Measurements from ENCODE around the gene RCAN2.

RCAN2 gene

DNA sequence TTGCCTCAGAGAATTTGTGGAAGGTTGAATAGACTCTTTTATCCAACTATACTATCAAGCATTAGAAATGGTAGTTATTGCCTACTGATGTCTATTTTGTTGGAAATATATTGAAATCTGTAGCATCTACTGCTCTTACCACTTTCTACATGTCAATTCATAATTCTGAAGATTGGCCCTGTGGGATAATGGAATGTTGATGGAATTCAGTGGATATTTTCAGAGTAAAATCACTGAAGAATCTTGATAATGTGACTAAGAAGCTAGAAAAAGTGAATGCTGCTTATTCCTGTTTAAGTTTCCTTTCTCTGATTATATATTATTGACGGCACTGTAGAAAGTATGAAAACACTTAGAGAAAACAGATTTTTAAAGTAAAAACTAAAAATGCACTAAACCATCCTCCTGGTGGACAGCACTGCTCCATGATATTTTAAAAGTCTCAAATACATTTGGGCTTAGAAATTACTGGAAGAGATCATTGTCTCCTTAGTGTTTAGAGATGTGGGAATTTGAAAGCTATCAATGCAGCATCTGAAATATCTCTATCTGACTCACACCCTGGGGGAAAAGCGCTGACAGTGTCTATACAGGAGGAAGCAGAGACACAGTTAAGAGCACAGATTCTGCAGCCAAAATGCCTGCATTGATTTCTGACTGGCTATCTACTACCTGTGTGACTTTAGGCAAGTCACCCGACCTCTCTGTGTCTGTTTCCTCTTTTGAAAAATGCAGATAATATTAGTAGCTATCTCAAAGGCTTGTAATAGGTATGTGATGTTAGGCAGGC is 37.9 kb upstream of the RCAN2 start:
- Histone ChIP-seq H4K8ac (ENCODE audit: low read depth, low read length) (no peak overlapping the region), H3K9ac (ENCODE audit: low read depth, low read length, poor library complexity) (no peak overlapping the region), H2AFZ (ENCODE audit: low read length) (no peak overlapping the region), H2BK120ac (ENCODE audit: low read depth, low read length) (no peak overlapping the region), H3K18ac (ENCODE audit: low read length) (no peak overlapping the region), H3K4me3 (ENCODE audit: low read length in 2 of 2) (no peak overlapping the region), H3K27me3 (ENCODE audit: control insufficient read depth in 3 of 3, insufficient read depth in 3 of 3, low read depth in 1 of 3, low read length in 3 of 3) (no peaks in the 10 kb centered on the region), H2AK5ac (ENCODE audit: low read depth, low read length) (no peak overlapping the region), H3K79me1 (ENCODE audit: low read depth, low read length) (no peaks in the 10 kb centered on the region), H3K4ac (ENCODE audit: low read length) (no peak overlapping the region), H2BK5ac (ENCODE audit: low read length) (no peak overlapping the region), H3K27ac (replicated peaks; ENCODE audit: low read length) (no peak overlapping the region), H4K91ac (ENCODE audit: low read depth, low read length, poor library complexity) (no peak overlapping the region), H3K9me3 (replicated peaks in 1 of 2; ENCODE audit: control insufficient read depth in 2 of 2, insufficient read depth in 1 of 2, low read depth in 1 of 2, low read length in 2 of 2) (no peaks in the 10 kb centered on the region), H3K4me1 (ENCODE audit: control insufficient read depth in 2 of 2, insufficient read depth in 1 of 2, low read depth in 1 of 2, low read length in 2 of 2) (no peaks in the 10 kb centered on the region), H3K36me3 (replicated peaks in 1 of 2; ENCODE audit: control insufficient read depth in 2 of 2, insufficient read depth in 2 of 2, low read length in 2 of 2) (no peaks in the 10 kb centered on the region), H3K14ac (ENCODE audit: low read length) (no peak overlapping the region), H2BK15ac (ENCODE audit: low read length) (no peak overlapping the region), H2BK12ac (ENCODE audit: low read length) (no peak overlapping the region), H3K4me2 (ENCODE audit: insufficient read depth, low read length, poor library complexity, severe bottlenecking) (no peak overlapping the region), H3K23ac (ENCODE audit: low read depth, low read length, poor library complexity) (no peak overlapping the region)
- no peak for DNase-seq (ENCODE audit: low spot score)
- WGBS, 2 donors (ENCODE audit: extremely low coverage in 2 of 2, insufficient read length in 2 of 2, insufficient replicate concordance in 1 of 2), result no CpG with 5 or more reads among the region's 3 CpGs

DNA sequence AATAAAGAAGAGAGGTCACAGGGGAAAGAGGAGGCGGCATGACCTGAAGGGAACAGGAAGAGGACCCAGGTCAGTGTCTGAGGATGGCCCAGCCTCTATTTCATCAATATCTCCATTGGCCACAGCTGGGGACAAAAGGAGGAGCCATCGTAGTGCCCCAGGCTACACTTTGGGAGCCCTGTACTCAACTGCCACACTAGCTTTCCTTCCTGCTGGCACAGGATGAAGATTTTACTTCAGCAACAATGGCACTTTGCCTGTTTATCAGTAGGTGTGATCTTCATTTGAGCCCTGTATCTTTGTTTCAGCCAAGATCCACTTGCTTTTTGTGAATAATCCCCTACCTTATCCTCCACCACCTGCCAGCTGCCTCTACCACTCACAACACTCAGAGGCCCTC is 35.4 kb upstream of the RCAN2 start:
- no peak overlapping the region for H3K23ac ChIP-seq (ENCODE audit: low read depth, low read length, poor library complexity)
- DNase-seq (ENCODE audit: low spot score), result no peak
- WGBS, 2 donors (ENCODE audit: extremely low coverage in 2 of 2, insufficient read length in 2 of 2, insufficient replicate concordance in 1 of 2), result no CpG with 5 or more reads among the region's 2 CpGs

DNA sequence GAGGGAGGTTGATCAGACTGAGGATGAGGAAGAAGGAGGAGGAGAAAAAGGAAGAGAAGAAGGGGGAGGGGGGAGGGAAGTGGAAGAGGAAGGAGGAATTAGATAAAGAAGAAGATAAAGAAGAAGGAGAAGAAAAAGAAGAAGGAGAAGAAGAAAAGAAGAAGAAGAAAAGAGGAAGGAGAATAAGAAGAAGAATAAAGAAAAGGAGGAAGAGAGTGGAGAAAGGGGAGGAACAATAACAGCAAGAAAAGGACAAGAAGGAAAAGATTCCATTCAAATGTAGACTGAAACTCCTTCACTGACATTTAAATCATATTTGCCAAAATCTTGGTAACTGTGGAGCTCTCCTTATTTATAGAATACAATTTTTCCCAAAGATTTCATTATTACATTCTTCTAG is 34.3 kb upstream of the RCAN2 start:
- Histone ChIP-seq H3K18ac (ENCODE audit: low read length) (no peak overlapping the region), H3K9me3 (replicated peaks in 1 of 2; ENCODE audit: control insufficient read depth in 2 of 2, insufficient read depth in 1 of 2, low read depth in 1 of 2, low read length in 2 of 2) (no peaks in the 10 kb centered on the region), H2BK5ac (ENCODE audit: low read length) (no peak overlapping the region), H3K4me2 (ENCODE audit: insufficient read depth, low read length, poor library complexity, severe bottlenecking) (no peak overlapping the region), H2BK15ac (ENCODE audit: low read length) (no peak overlapping the region), H3K14ac (ENCODE audit: low read length) (no peak overlapping the region), H3K27ac (replicated peaks; ENCODE audit: low read length) (no peak overlapping the region), H4K8ac (ENCODE audit: low read depth, low read length) (no peak overlapping the region), H3K36me3 (replicated peaks in 1 of 2; ENCODE audit: control insufficient read depth in 2 of 2, insufficient read depth in 2 of 2, low read length in 2 of 2) (no peaks in the 10 kb centered on the region), H3K79me1 (ENCODE audit: low read depth, low read length) (no peaks in the 10 kb centered on the region), H2AK5ac (ENCODE audit: low read depth, low read length) (no peak overlapping the region), H3K23ac (ENCODE audit: low read depth, low read length, poor library complexity) (no peak overlapping the region), H2BK12ac (ENCODE audit: low read length) (no peak overlapping the region), H3K4me3 (ENCODE audit: low read length in 2 of 2) (no peak overlapping the region), H2BK120ac (ENCODE audit: low read depth, low read length) (no peak overlapping the region), H3K27me3 (ENCODE audit: control insufficient read depth in 3 of 3, insufficient read depth in 3 of 3, low read depth in 1 of 3, low read length in 3 of 3) (no peaks in the 10 kb centered on the region), H3K4me1 (ENCODE audit: control insufficient read depth in 2 of 2, insufficient read depth in 1 of 2, low read depth in 1 of 2, low read length in 2 of 2) (no peaks in the 10 kb centered on the region), H4K91ac (ENCODE audit: low read depth, low read length, poor library complexity) (no peak overlapping the region), H3K9ac (ENCODE audit: low read depth, low read length, poor library complexity) (no peak overlapping the region), H3K4ac (ENCODE audit: low read length) (no peak overlapping the region), H2AFZ (ENCODE audit: low read length) (no peak overlapping the region)
- DNase-seq (ENCODE audit: low spot score), result no peak

More for the DNA sequence above, 35.4 kb upstream of the RCAN2 start:
- H2BK120ac ChIP-seq (ENCODE audit: low read depth, low read length), result no peak overlapping the region
- no peak overlapping the region for H3K18ac ChIP-seq (ENCODE audit: low read length)
- H2BK15ac ChIP-seq (ENCODE audit: low read length), result no peak overlapping the region
- H3K36me3 ChIP-seq (replicated peaks in 1 of 2; ENCODE audit: control insufficient read depth in 2 of 2, insufficient read depth in 2 of 2, low read length in 2 of 2), result no peaks in the 10 kb centered on the region
- H2BK5ac ChIP-seq (ENCODE audit: low read length), result no peak overlapping the region
- no peaks in the 10 kb centered on the region for H3K27me3 ChIP-seq (ENCODE audit: control insufficient read depth in 3 of 3, insufficient read depth in 3 of 3, low read depth in 1 of 3, low read length in 3 of 3)
- no peak overlapping the region for H2AFZ ChIP-seq (ENCODE audit: low read length)
- no peak overlapping the region for H4K91ac ChIP-seq (ENCODE audit: low read depth, low read length, poor library complexity)
- H3K4me1 ChIP-seq (ENCODE audit: control insufficient read depth in 2 of 2, insufficient read depth in 1 of 2, low read depth in 1 of 2, low read length in 2 of 2), result no peaks in the 10 kb centered on the region
- no peak overlapping the region for H3K4me2 ChIP-seq (ENCODE audit: insufficient read depth, low read length, poor library complexity, severe bottlenecking)
- no peak overlapping the region for H3K14ac ChIP-seq (ENCODE audit: low read length)
- H3K4ac ChIP-seq (ENCODE audit: low read length), result no peak overlapping the region
- no peak overlapping the region for H2AK5ac ChIP-seq (ENCODE audit: low read depth, low read length)
- H3K79me1 ChIP-seq (ENCODE audit: low read depth, low read length), result no peaks in the 10 kb centered on the region
- no peaks in the 10 kb centered on the region for H3K9me3 ChIP-seq (replicated peaks in 1 of 2; ENCODE audit: control insufficient read depth in 2 of 2, insufficient read depth in 1 of 2, low read depth in 1 of 2, low read length in 2 of 2)
- H4K8ac ChIP-seq (ENCODE audit: low read depth, low read length), result no peak overlapping the region
- H3K27ac ChIP-seq (replicated peaks; ENCODE audit: low read length), result no peak overlapping the region
- no peak overlapping the region for H2BK12ac ChIP-seq (ENCODE audit: low read length)
- no peak overlapping the region for H3K9ac ChIP-seq (ENCODE audit: low read depth, low read length, poor library complexity)
- no peak overlapping the region for H3K4me3 ChIP-seq (ENCODE audit: low read length in 2 of 2)

DNA sequence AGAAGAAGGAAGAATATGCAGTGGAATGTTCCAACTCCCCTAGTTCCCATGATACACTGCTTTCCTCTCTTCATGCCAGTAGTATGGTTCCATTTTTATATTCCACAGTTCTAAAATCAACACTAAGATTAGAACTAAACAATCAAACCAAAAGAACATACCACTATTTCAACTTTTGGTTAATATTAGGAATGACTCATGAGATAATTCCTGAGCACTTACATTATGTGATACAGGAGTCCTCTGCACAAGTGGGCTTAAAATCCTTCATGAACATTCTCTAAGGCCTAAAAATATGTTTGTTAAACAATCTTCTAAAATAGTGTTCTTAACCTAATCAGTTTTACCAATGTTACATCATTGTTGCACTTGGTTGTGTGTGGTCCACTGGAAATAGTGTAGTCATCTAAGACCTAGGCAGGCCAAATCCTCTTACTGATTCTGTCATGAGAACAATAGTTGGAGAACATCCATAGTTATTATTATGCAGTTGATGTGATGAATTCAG is 30.3 kb upstream of the RCAN2 start:
- no peak overlapping the region for H2BK12ac ChIP-seq (ENCODE audit: low read length)
- no peak overlapping the region for H3K14ac ChIP-seq (ENCODE audit: low read length)
- H3K4ac ChIP-seq (ENCODE audit: low read length), result no peak overlapping the region
- no peak for DNase-seq (ENCODE audit: low spot score)
- no peak overlapping the region for H2BK15ac ChIP-seq (ENCODE audit: low read length)
- H3K4me2 ChIP-seq (ENCODE audit: insufficient read depth, low read length, poor library complexity, severe bottlenecking), result no peak overlapping the region
- H3K27me3 ChIP-seq (ENCODE audit: control insufficient read depth in 3 of 3, insufficient read depth in 3 of 3, low read depth in 1 of 3, low read length in 3 of 3), result no peaks in the 10 kb centered on the region
- H3K79me1 ChIP-seq (ENCODE audit: low read depth, low read length), result no peaks in the 10 kb centered on the region
- no peak overlapping the region for H3K27ac ChIP-seq (replicated peaks; ENCODE audit: low read length)
- H2BK120ac ChIP-seq (ENCODE audit: low read depth, low read length), result no peak overlapping the region
- no peak overlapping the region for H3K18ac ChIP-seq (ENCODE audit: low read length)
- no peak overlapping the region for H3K23ac ChIP-seq (ENCODE audit: low read depth, low read length, poor library complexity)
- no peaks in the 10 kb centered on the region for H3K9me3 ChIP-seq (replicated peaks in 1 of 2; ENCODE audit: control insufficient read depth in 2 of 2, insufficient read depth in 1 of 2, low read depth in 1 of 2, low read length in 2 of 2)
- no peaks in the 10 kb centered on the region for H3K4me1 ChIP-seq (ENCODE audit: control insufficient read depth in 2 of 2, insufficient read depth in 1 of 2, low read depth in 1 of 2, low read length in 2 of 2)
- no peak overlapping the region for H2AFZ ChIP-seq (ENCODE audit: low read length)
- no peak overlapping the region for H3K9ac ChIP-seq (ENCODE audit: low read depth, low read length, poor library complexity)
- H4K91ac ChIP-seq (ENCODE audit: low read depth, low read length, poor library complexity), result no peak overlapping the region
- no peak overlapping the region for H2BK5ac ChIP-seq (ENCODE audit: low read length)
- H2AK5ac ChIP-seq (ENCODE audit: low read depth, low read length), result no peak overlapping the region
- H3K4me3 ChIP-seq (ENCODE audit: low read length in 2 of 2), result no peak overlapping the region
- no peak overlapping the region for H4K8ac ChIP-seq (ENCODE audit: low read depth, low read length)
- H3K36me3 ChIP-seq (replicated peaks in 1 of 2; ENCODE audit: control insufficient read depth in 2 of 2, insufficient read depth in 2 of 2, low read length in 2 of 2), result no peaks in the 10 kb centered on the region
